ENCODE results near the gene PCLO.
"Not testable (repeated sequence)": the region's sequence is repeated elsewhere in the genome, so short reads cannot be mapped to it uniquely, and the experiment has no call there.

Gene PCLO

DNA sequence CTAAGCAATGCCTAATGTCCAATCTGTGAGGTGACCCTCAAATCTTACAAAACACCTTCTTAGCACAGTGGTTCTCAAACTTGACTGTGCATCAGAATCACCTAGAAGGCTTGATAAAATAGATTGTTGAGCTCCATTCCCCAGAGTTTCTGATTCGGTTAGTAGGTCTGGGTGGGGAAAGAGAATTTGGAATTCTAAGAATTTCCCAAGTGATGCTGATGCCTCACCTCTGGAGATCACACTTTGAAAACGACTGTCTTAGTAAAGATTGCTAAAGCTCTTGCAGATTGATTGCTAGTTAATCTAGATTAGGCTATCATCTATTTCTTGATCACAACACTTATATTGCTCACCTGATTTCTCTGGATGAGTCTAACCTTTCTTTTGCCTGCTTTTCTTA is 126.6 kb downstream of the PCLO start:
- no peak for DNase-seq

GRCh38 chr7:83032195-83032594 is 130.5 kb downstream of the PCLO start:
- DNase-seq = no peak

DNA sequence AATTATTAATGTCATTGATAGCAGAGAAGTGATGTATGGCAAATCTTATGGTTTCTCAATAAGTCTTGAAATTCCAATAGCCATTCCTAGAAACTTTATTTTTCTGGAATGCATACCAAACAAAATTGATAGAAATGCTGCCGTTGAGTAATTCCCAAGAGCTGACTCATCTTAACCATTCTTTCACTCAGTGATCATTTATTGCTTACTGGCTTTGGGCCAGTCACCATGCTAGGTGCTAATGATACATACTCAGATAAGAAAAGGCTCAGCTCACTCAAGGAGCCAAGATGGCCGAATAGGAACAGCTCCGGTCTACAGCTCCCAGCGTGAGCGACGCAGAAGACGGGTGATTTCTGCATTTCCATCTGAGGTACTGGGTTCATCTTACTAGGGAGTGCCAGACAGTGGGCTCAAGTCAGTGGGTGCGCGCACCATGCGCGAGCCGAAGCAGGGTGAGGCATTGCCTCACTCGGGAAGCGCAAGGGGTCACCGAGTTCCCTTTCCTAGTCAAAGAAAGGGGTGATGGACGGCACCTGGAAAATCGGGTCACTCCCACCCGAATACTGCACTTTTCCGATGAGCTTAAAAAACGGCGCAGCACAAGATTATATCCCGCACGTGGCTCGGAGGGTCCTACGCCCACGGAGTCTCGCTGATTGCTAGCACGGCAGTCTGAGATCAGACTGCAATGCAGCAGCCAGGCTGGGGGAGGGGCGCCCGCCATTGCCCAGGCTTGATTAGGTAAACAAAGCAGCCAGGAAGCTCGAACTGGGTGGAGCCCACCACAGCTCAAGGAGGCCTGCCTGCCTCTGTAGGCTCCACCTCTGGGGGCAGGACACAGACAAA is 138.6 kb downstream of the PCLO start:
- not testable (repeated sequence) for DNase-seq

GRCh38 chr7:83021032-83021431 is 141.7 kb downstream of the PCLO start:
- no peak for DNase-seq

DNA sequence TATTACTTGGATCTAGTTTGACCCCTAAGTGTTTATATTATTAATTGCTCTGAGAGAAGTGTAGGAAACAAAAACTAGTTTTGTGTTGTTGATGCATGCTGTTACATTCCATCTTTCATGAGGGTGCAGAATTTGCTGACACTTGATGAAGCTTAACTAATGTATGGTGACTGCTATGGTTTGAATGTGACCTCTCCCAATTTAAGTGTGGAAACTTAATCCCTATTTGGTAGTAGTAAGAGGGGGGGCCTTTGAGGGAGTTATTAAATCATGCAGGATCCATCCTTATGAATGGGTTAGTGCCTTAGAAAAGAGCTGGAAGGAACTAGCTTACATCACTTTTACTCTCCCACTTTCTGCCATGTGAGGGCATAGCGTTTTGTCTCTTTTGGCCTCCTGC is 142.5 kb downstream of the PCLO start:
- DNase-seq = no peak

- DNase-seq = no peak
Measured at GRCh38 chr7:83015916-83016315, 146.8 kb downstream of the PCLO start.

DNA sequence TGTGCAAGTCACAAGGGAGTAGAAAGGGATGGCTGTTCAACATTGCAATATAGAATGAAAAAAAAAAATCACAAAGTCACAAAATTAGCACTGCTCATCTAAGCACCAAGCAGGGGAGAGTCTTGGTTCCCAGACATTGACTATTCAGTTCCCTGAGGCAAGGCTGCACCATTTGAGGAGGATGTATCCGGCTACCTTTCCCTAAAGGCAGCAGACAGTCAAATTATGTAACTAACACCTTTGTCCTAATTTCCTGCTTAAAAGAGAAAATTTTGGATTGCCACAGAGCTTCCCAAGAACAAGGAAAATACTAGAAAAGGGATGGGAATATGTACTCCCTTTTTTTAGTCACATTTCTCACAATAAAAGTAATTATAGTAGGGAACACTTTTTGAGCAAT is 148.1 kb downstream of the PCLO start:
- no peak for DNase-seq

DNA sequence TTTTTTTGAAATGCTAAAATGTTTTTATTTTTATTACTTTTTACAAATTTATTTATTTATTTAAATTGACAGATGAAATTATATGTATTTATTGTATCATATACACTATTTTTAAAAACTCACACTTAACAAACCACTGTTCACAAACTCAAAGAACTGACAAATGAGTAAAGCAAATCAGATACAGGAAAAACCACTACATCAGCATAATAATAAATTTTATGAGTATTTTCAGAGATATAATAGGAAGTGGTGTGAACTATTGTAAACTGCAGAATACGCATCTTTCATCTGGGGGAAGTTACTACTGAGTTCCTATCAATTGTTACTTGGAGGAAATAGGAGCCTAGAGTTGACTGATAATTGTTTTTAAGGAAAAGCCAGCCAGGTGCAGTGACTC is 150.7 kb downstream of the PCLO start:
- DNase-seq = no peak

DNA sequence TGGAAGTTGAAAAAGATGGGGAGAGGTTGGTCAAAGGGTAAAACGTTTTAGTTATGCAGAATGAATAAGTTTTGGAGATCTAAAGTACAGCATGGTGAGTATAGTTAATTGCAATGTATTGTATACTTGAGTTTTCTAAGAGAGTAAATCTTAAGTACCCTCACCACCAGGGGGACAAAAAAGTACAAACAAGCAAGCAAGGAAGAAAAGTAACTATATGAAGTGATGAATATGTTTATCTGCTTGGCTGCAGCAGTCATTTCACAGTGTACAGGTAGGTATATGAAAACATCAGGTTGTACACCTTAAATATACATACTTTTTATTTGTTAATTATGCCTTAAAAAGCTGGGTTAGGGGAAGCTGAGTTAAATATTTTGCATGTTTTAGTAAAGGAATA is 157.3 kb downstream of the PCLO start:
- no peak for DNase-seq

DNA sequence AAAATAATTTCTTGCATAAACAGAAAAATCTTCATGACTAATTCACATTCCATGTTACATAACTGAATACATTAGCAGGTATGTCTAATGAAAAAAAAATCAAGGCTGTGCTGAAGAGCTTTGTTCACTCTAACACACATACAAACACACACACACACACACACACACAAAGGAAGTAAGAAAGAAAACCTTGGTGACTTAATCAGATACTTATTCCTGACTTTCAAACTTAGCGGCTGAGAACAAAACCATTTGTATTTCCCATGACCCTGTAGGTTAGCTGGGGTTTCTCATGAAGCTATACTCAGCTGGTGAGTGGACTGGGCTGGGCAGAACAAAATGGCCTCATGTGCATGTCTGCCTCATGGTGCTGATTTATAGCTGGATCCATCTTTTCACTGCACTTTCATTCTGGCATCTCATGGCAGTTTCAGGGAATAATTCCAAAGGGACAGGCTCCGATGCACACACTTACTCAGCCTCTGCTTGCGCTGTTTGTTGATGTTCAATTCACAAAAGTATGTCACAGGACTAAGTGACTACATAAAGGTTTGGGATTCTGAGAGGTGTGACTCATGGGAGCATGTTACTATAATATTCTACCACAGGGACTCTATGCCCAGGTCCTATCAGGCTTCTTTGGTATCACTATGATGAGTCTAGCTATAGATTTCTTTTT is 161.2 kb downstream of the PCLO start:
- no peak for DNase-seq

DNA sequence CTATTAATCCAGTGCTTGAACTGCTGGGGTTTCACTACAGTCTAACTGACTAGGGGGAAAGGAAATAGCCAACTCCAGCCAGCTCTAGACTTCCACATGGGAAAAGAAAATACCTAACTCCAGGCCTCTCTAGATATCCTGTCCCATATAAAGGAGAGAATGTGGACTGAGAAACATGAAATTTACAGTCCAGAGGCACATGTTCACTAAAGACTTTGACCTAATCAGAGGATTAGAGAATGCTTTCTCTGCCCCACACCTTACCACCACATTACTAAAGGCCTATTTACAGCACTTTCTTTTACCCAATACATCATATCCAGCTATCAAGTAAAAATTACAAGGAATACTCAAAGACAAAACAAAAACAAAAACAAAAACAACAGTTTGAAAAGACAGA is 164.2 kb downstream of the PCLO start:
- DNase-seq = no peak

GRCh38 chr7:82985144-82985802 is 177.4 kb downstream of the PCLO start:
- no peak for DNase-seq

GRCh38 chr7:82980130-82980788 is 182.4 kb downstream of the PCLO start:
- no peak for DNase-seq

- DNase-seq = no peak
Measured at GRCh38 chr7:82975811-82976468, 186.7 kb downstream of the PCLO start.

- DNase-seq = no peak
Measured at GRCh38 chr7:82972135-82972534, 190.5 kb downstream of the PCLO start.

DNA sequence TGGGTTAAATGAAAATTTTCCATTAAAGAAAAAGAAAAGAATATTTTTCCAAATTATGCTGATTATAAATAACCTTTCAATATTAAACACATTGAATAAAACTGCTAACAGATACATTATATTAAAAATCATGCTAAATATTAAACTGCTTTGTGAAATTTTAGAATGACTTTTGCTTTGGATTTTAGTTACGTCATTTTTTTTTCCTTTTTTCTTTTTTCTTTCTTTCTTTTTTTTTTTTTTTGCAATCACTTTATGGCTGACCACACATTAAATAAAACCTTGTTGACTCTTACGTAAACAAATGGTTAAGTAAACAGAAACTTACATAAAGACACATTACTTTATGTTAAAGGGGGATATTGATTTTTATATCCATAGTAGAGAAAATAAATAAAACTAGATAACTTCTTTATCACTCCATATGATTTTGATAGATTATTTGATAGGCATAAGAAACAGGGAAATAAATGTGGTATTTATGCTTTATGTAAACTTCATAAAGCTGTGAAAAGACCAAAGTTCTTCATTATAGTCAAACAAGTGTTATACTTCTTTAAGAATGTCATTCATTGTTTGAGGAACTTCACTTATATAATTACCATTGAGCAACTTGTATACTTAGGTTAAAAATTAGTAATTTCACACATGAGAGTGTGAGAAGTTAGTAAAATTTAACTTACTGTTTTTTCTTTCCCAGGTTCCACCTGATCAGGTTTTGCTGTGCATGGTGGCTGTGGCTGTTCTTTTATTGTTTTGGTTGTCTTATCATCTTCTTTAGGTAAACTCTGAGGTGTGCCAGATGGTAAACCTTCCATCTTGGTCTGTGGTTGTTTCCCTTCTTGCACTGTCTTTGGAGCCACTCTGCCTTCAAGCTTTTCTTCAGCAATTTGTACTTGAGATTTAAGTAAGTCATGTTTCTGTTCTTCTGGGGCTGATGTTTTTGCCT is 197.3 kb downstream of the PCLO start:
- no peak for DNase-seq

- DNase-seq = no peak
Measured at GRCh38 chr7:82964150-82964882, 198.4 kb downstream of the PCLO start.

DNA sequence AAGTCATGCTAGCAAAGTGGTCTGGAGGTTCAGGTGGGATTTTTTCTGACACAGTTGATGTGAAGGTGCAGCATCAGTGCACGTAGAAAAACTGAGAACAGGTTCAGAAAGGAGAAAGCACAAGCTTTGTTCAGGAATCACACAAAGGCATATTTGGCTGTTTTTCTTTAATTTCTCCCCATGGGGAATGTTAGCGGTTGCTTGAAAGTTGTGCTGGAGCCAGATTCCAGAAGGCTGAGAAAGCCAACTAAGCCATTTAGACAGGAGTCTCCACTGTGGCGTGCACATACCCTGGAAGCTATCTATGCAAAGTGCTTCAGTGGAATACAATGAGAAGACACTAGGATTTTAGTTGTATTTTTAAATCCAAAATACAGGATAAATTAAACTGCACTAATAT is 201.4 kb downstream of the PCLO start:
- DNase-seq = no peak

- no peak for DNase-seq
Measured at GRCh38 chr7:82959528-82959927, 203.2 kb downstream of the PCLO start.

DNA sequence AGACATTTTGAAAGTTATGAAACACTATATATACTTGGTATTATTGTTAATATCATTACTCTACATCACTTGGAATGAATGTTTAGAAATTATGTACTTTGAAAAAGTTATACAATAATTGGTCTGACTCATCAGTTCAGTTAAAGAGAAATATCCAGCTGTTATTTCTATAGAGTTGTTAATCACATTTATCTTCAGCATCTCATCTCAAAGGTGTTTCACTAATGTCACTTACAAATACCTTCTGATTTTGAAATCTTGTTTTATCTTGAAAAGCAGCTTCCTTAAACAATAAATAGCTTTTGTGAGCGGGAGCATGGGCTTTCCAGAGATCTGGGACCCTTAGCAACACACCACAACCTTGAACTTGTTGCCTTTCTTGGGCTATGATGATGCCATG is 205.2 kb downstream of the PCLO start:
- DNase-seq = no peak
